Natural killer cell (primary cell): ENCODE data around the gene LINGO4. TPM values are rescaled to one million over a fixed set of nuclear protein-coding genes. Genes with fewer than 3 reads are reported as not detected.

Experiments used
- ATAC-seq, 3 donors: fragments of 150-1000 bp in 2 of 3; fragments of 200-7000 bp in 1 of 3; cut with Tn5 transposase; 1 replicate in 1 of 3; 2 replicates in 2 of 3; pipeline ENCODE4 v1.10.0; 2021; ENCODE audit warnings: mild to moderate bottlenecking in 2 of 3, moderate library complexity in 2 of 3
- DNase-seq, 2 donors: peaks; one replicate each; pipeline versions ENCODE4 v3.0.0 to v3.0.0-alpha.2; 2013 to 2021; ENCODE audit warnings: mixed read lengths in 1 of 2
- H3K27ac ChIP-seq: one replicate; pipeline ENCODE4 v1.5.1; 2013; ENCODE audit warnings: mild to moderate bottlenecking, low read length
- H3K27me3 ChIP-seq: one replicate; pipeline ENCODE4 v1.6.1; 2013; ENCODE audit warnings: low read length; ENCODE audit not compliant: control insufficient read depth, insufficient read depth
- H3K36me3 ChIP-seq: one replicate; pipeline ENCODE4 v1.6.1; 2013; ENCODE audit warnings: low read length; ENCODE audit not compliant: control insufficient read depth, insufficient read depth
- H3K4me1 ChIP-seq: one replicate; pipeline ENCODE4 v1.6.1; 2013; ENCODE audit warnings: low read length; ENCODE audit not compliant: control insufficient read depth, insufficient read depth
- H3K4me3 ChIP-seq: one replicate; pipeline ENCODE4 v1.5.1; 2013; ENCODE audit warnings: low read length
- H3K9me3 ChIP-seq: one replicate; pipeline ENCODE4 v1.6.1; 2013; ENCODE audit warnings: low read length; ENCODE audit not compliant: control insufficient read depth, insufficient read depth
- H3K27ac Mint-ChIP-seq, 2 donors: one replicate each; pipeline ENCODE4 v1.8.0; 2022; ENCODE audit warnings: mild to moderate bottlenecking in 2 of 2, mixed read lengths in 2 of 2, moderate library complexity in 1 of 2
- H3K27me3 Mint-ChIP-seq, 2 donors: one replicate each; pipeline ENCODE4 v1.8.0; 2022; ENCODE audit warnings: low read depth in 2 of 2, mixed read lengths in 2 of 2
- H3K36me3 Mint-ChIP-seq: one replicate; pipeline ENCODE4 v1.8.0; 2022; ENCODE audit warnings: mixed read lengths
- H3K4me1 Mint-ChIP-seq, 2 donors: one replicate each; pipeline ENCODE4 v1.8.0; 2022; ENCODE audit warnings: mixed read lengths in 2 of 2
- H3K4me3 Mint-ChIP-seq: one replicate; pipeline ENCODE4 v1.8.0; 2022; ENCODE audit warnings: mild to moderate bottlenecking, moderate library complexity, mixed read lengths
- H3K9me3 Mint-ChIP-seq, 2 donors: one replicate each; pipeline ENCODE4 v1.8.0; 2022; ENCODE audit warnings: mixed read lengths in 2 of 2
- WGBS: methylation state at CpG from one replicate; pipeline ENCODE4 v1.1.7; 2013; ENCODE audit warnings: missing lambda C conversion rate; ENCODE audit not compliant: insufficient coverage; 5-methylcytosine and 5-hydroxymethylcytosine counted together
- intact Hi-C: fragments of 100-400 bp; cut with micrococcal nuclease; formaldehyde crosslinking; loops from one replicate; pipeline ENCODE4 v1.14.2; 2022
- total RNA-seq, 4 donors: library from RNA; stranded (reverse); fragments of 120-200 nt in 1 of 4; gene quantifications; one replicate each; pipeline versions ENCODE4 v1.2.3 to v1.2.4, GENCODE V29; 2013 to 2022
- TF ChIP-seq, protein P1 (sequence below): fragments of 200-600 bp; IDR thresholded peaks from one replicate; pipeline ENCODE4 v1.8.0; 2022; ENCODE audit warnings: antibody characterized with exemption

Gene LINGO4
- total RNA-seq, 3 donors from 2014 or later (not counting 1 experiment from before 2014, with no cell fraction given) = not detected

DNA sequence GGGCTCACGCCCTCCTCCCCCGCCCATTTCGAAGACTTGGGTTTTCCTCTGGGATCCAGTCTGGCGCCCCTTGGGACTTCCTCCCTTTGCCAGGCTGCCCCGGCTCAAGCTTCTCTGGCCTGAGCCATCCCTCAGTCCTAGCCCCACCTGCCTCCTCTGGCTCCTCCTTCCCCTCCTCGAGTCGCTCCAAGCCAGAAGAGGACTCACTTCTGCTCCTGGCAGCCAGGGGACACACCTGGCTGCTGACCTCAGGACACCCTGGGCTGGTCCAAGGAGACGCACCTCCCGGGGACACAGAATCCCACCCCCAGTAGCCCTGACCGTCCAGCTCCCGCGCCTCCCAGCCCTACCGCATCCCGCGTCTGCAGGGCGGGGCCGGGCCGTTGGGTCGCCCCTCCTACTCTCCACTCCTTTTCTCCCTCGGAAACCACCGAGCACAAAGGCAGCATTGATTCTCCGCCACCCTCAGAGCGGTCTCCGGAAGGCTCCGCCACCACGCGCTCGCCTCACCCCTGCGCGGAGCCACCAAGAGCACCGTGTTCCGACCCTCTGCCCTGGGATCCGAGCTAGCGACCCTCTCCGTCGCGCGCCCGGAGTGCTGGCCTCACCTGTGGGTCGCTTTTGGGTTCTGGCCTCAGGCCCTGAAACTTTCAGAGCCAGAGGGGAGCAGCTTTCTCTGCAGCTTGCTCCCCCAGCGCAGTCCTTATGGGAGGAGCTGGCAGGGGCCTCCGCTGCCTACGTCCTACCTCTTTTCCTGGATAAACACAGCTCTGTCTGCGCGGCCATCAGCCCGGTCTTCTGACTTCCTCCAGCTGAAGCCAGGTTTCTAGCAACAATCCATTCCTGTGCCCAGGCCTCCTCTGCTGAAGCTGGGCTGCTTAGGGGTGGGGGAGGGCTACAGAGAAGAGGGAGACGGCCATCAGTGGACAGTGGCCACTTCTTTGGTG, 34.5 kb upstream of the LINGO4 start, which contains the start of gene C2CD4D:
Gene C2CD4D, minus strand, starts transcription at position 364 of the 947 bp plus-strand sequence. CDS start 831 bp downstream, outside the sequence.
- H3K27ac Mint-ChIP-seq = peak within 1 kb of the TSS; percentile 75 to 85
- peak; percentile 74 to 79 (median 76) for ATAC-seq
- H3K9me3 Mint-ChIP-seq = no peaks in the 10 kb centered on the region
- H3K27me3 ChIP-seq = peaks cover 5% of the 10 kb centered on the region
- WGBS = 6% methylated on average over 47 of the region's 47 CpGs
- no peaks in the 10 kb centered on the region for H3K9me3 ChIP-seq
- peak within 1 kb of the TSS; percentile 47 for H3K4me3 ChIP-seq
- H3K4me1 Mint-ChIP-seq = peaks cover 33 to 40% of the 10 kb centered on the region in 2 donors
- no peaks in the 10 kb centered on the region for H3K36me3 ChIP-seq
- H3K36me3 Mint-ChIP-seq = no peaks in the 10 kb centered on the region
- peak; percentile 49 to 90 for DNase-seq
- intact Hi-C loops = loop anchor here (5.0 kb wide), 1 partner anchor 307 kb away; no protein-coding TSS in a partner anchor
- peak within 1 kb of the TSS; percentile 86 for H3K4me3 Mint-ChIP-seq
- H3K27me3 Mint-ChIP-seq = peaks cover 3 to 27% of the 10 kb centered on the region in 2 donors
- peak within 1 kb of the TSS; percentile 57 for H3K27ac ChIP-seq
- TF ChIP-seq, protein P1, sequence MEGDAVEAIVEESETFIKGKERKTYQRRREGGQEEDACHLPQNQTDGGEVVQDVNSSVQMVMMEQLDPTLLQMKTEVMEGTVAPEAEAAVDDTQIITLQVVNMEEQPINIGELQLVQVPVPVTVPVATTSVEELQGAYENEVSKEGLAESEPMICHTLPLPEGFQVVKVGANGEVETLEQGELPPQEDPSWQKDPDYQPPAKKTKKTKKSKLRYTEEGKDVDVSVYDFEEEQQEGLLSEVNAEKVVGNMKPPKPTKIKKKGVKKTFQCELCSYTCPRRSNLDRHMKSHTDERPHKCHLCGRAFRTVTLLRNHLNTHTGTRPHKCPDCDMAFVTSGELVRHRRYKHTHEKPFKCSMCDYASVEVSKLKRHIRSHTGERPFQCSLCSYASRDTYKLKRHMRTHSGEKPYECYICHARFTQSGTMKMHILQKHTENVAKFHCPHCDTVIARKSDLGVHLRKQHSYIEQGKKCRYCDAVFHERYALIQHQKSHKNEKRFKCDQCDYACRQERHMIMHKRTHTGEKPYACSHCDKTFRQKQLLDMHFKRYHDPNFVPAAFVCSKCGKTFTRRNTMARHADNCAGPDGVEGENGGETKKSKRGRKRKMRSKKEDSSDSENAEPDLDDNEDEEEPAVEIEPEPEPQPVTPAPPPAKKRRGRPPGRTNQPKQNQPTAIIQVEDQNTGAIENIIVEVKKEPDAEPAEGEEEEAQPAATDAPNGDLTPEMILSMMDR = no peak
- H3K4me1 ChIP-seq = peaks cover 42% of the 10 kb centered on the region

DNA sequence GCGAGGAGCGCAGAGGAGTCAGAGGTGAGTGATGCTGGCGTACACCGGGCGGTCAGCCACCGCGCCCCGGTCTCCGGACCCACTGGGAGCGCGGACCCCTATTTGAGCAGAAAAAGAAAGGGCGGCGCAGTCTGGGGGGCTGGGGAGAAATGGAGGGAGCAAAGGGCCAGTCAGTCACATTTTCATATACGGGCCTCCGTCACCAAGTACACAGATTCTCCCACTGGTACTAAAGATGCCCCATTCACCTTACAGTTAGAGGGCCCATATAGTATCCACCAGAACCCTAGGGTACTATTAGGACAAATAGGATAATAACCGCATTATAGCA, 33.8 kb upstream of the LINGO4 start:
- Mint-ChIP-seq H3K4me3 (peak overlapping the region; percentile 68), H3K9me3 (no peaks in the 10 kb centered on the region), H3K27me3 (peaks cover 0 to 22% of the 10 kb centered on the region in 2 donors), H3K36me3 (no peaks in the 10 kb centered on the region), H3K4me1 (peaks cover 33 to 40% of the 10 kb centered on the region in 2 donors), H3K27ac (peak overlapping the region in 1 of 2 donors; percentile 85)
- Histone ChIP-seq H3K9me3 (no peaks in the 10 kb centered on the region), H3K4me1 (peaks cover 48% of the 10 kb centered on the region), H3K4me3 (peak overlapping the region; percentile 47), H3K36me3 (no peaks in the 10 kb centered on the region), H3K27ac (peak overlapping the region; percentile 57), H3K27me3 (peaks cover 5% of the 10 kb centered on the region)
- TF ChIP-seq, protein P1 = no peak
- intact Hi-C loops = loop anchor here (5.0 kb wide), 1 partner anchor 307 kb away; no protein-coding TSS in a partner anchor
- no peak for ATAC-seq
- 18% methylated on average over 16 of the region's 16 CpGs for WGBS
- DNase-seq = peak in 1 of 2 donors; percentile 25

DNA sequence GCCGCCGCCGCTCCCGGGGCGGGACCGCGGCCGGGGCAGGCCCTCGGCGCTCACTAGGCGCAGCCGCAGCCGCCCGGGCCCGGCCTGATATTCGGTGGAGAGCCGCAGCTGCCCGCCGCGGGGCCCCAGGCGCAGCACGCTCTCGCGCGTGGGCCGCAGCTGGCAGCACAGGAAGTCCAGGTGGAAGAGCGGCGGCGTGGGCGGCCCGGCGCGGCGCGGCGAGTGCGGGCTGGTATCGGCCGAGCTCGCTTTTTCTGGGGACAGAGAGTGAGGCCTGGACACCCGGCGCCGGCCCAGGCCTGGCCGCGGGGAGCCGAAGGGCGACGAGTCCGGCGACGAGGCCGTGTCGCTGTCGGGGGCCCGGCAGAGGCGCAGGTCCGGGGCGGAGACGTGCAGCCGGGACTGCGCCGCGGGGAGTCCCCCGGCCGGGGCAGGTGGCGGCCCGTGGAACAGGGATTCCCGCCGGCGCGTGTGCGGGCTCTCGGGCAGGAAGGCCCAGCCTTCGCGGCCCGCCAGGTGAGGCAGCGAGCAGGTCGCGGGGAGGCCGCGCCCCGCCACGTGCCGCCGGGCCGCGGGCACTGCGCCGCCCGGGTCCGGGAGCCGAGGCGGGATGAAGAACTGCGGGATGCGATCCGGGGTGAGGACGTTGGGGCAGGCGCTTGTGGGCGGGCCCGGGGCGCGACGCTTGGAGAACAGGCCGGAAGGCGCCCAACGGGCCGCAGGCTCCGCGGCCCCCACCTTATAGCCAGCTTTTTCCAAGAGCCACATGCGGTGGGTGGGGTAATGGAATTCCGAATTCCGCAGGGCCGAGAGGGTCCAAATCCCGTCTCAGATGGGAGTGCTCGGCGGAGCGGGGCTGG, 33.2 kb upstream of the LINGO4 start:
- TF ChIP-seq, protein P1 = no peak
- H3K4me3 Mint-ChIP-seq = peak overlapping the region; percentile 72
- H3K9me3 ChIP-seq = no peaks in the 10 kb centered on the region
- H3K36me3 ChIP-seq = no peaks in the 10 kb centered on the region
- DNase-seq (peak; percentile 40 to 73), ATAC-seq (peak; percentile 38 to 60 (median 40))
- H3K4me3 ChIP-seq = peak overlapping the region; percentile 47
- no peaks in the 10 kb centered on the region for H3K36me3 Mint-ChIP-seq
- 2% methylated on average over 117 of the region's 117 CpGs for WGBS
- no peaks in the 10 kb centered on the region for H3K9me3 Mint-ChIP-seq
- intact Hi-C loops = loop anchor here (5.0 kb wide), 1 partner anchor 306 kb away; no protein-coding TSS in a partner anchor
- peaks cover 0 to 22% of the 10 kb centered on the region in 2 donors for H3K27me3 Mint-ChIP-seq
- H3K27ac ChIP-seq = peak overlapping the region; percentile 57
- peaks cover 54% of the 10 kb centered on the region for H3K4me1 ChIP-seq
- H3K27ac Mint-ChIP-seq = peak overlapping the region in 1 of 2 donors; percentile 85
- H3K4me1 Mint-ChIP-seq = peaks cover 33 to 44% of the 10 kb centered on the region in 2 donors
- H3K27me3 ChIP-seq = peaks cover 5% of the 10 kb centered on the region
